ENCODE results near the gene TSPAN9.

- TF ChIP-seq POLR2A (IDR thresholded peaks at IDR 0.05; ENCODE audit: low read depth, low read length): no peak
- TF ChIP-seq CTCF (conservative IDR thresholded peaks at IDR 0.05; ENCODE audit: low read depth, low read length): no peak
- no peak for TF ChIP-seq MAZ (IDR thresholded peaks at IDR 0.05; ENCODE audit: borderline replicate concordance, low read depth, low read length)
- no peak for TF ChIP-seq RAD21 (IDR thresholded peaks at IDR 0.05; ENCODE audit: low read length)
- no peak for TF ChIP-seq USF2 (IDR thresholded peaks at IDR 0.05; ENCODE audit: low read depth, low read length)
- TF ChIP-seq RFX5 (IDR thresholded peaks at IDR 0.05; ENCODE audit: low read depth, low read length): no peak
- no peak for TF ChIP-seq SMC3 (IDR thresholded peaks at IDR 0.05; ENCODE audit: low read depth, low read length)
- no peak for TF ChIP-seq MAFK (IDR thresholded peaks at IDR 0.05; ENCODE audit: low read depth, low read length)
- TF ChIP-seq MXI1 (IDR thresholded peaks at IDR 0.05; ENCODE audit: borderline replicate concordance, low read depth, low read length): no peak
- no peak for TF ChIP-seq CEBPB (IDR thresholded peaks at IDR 0.05; ENCODE audit: low read depth, low read length)
Observed at GRCh38 chr12:3197131-3197818, 120.1 kb downstream of the TSPAN9 start.
